Parathyroid adenoma (tissue), 2 donors: Measurements from ENCODE around the gene UQCRH.

ENCODE experiments used
- H2AFZ ChIP-seq: fragments of 300-600 bp; sonication (generic); one replicate; pipeline ENCODE4 v1.7.0; 2017; ENCODE audit warnings: antibody characterized with exemption, mild to moderate bottlenecking
- H3K27ac ChIP-seq: fragments of 300-600 bp; sonication (generic); one replicate; pipeline ENCODE4 v1.7.0; 2017
- H3K27me3 ChIP-seq: fragments of 300-600 bp; sonication (generic); one replicate; pipeline ENCODE4 v1.7.0; 2017; ENCODE audit warnings: low read length; ENCODE audit not compliant: control insufficient read depth, insufficient read depth
- H3K36me3 ChIP-seq: fragments of 300-600 bp; sonication (generic); one replicate; pipeline ENCODE4 v1.7.0; 2017; ENCODE audit warnings: low read length; ENCODE audit not compliant: control insufficient read depth, insufficient read depth
- H3K4me1 ChIP-seq: fragments of 300-600 bp; sonication (generic); one replicate; pipeline ENCODE4 v1.7.0; 2017; ENCODE audit warnings: control low read depth
- H3K4me2 ChIP-seq: fragments of 300-600 bp; sonication (generic); one replicate; pipeline ENCODE4 v1.7.0; 2017; ENCODE audit warnings: low read length
- H3K4me3 ChIP-seq: fragments of 300-600 bp; sonication (generic); one replicate; pipeline ENCODE4 v1.7.0; 2017; ENCODE audit warnings: low read depth, low read length
- H3K79me2 ChIP-seq: fragments of 300-600 bp; sonication (generic); one replicate; pipeline ENCODE4 v1.7.0; 2017; ENCODE audit warnings: control low read depth
- H3K9ac ChIP-seq: fragments of 300-600 bp; sonication (generic); one replicate; pipeline ENCODE4 v1.7.0; 2017; ENCODE audit warnings: mild to moderate bottlenecking
- H3K9me3 ChIP-seq: fragments of 300-600 bp; sonication (generic); one replicate; pipeline ENCODE4 v1.7.0; 2017; ENCODE audit warnings: low read length; ENCODE audit not compliant: control insufficient read depth
- CTCF ChIP-seq: fragments of 300-600 bp; sonication (generic); IDR thresholded peaks from one replicate; pipeline ENCODE4 v1.7.0; 2017; ENCODE audit warnings: antibody characterized with exemption, mild to moderate bottlenecking
- donor health status: primary hyperparathyroidism.

The UQCRH gene

GRCh38 chr1:46342677-46343350 is 39.3 kb downstream of the UQCRH start:
- Histone ChIP-seq H3K27ac (no peak overlapping the region), H3K9ac (no peak overlapping the region), H3K36me3 (no peaks in the 10 kb centered on the region)

DNA sequence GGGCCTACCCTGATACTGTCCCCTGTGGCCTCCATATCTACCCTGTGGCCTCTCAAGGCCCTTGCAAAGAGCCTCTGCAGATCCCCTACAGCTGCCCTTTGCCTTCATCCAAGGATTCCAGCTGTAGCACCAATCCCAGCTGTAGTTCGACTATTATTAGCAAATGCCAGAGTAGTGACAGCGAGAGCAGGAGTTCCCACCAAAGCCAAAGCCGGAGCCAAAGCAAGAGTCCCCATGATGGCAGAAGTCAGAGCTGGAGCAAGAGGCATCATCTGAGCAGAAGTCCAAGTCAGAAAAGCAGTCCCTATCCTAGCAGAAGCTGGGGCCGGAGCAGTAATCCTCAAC is 39.8 kb downstream of the UQCRH start:
- Histone ChIP-seq H3K79me2 (no peaks in the 10 kb centered on the region), H3K9ac (no peak overlapping the region), H3K27me3 (no peaks in the 10 kb centered on the region), H3K9me3 (no peaks in the 10 kb centered on the region), H3K4me2 (no peak overlapping the region), H3K27ac (no peak overlapping the region), H3K36me3 (no peaks in the 10 kb centered on the region), H3K4me3 (no peak overlapping the region), H3K4me1 (no peaks in the 10 kb centered on the region), H2AFZ (no peak overlapping the region)
- TF ChIP-seq CTCF: no peak

More at GRCh38 chr1:46342677-46343350, 39.3 kb downstream of the UQCRH start:
- TF ChIP-seq CTCF: no peak
- no peak overlapping the region for H2AFZ ChIP-seq
- H3K9me3 ChIP-seq: no peaks in the 10 kb centered on the region
- H3K4me3 ChIP-seq: no peak overlapping the region
- no peaks in the 10 kb centered on the region for H3K27me3 ChIP-seq
- H3K4me1 ChIP-seq: no peaks in the 10 kb centered on the region
- H3K4me2 ChIP-seq: no peak overlapping the region
- H3K79me2 ChIP-seq: no peaks in the 10 kb centered on the region

DNA sequence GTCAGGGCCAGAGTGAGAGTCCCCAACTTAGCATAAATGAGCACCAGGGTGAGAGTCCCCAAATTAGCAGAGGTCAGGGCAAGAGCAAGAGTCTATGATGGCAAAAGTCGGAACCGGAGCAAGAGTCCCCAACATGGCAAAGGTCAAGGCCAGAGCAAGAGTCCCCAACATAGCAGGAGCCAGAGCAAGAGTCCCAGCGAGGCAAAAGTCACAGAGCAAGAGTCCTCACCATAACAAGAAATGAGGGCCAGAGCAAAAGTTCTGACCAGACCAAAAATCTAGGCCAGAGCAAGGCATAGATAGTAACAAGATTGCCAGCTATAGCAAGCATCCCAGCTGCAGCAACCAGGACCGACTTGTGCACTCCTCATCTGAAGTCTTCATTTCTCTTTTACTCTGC is 40.2 kb downstream of the UQCRH start:
- Histone ChIP-seq H3K9me3 (no peaks in the 10 kb centered on the region), H3K4me3 (no peak overlapping the region), H3K4me2 (no peak overlapping the region), H3K36me3 (no peaks in the 10 kb centered on the region), H3K27me3 (no peaks in the 10 kb centered on the region), H3K4me1 (no peaks in the 10 kb centered on the region), H3K27ac (no peak overlapping the region), H2AFZ (no peak overlapping the region), H3K79me2 (no peaks in the 10 kb centered on the region), H3K9ac (no peak overlapping the region)
- TF ChIP-seq CTCF: no peak

- Histone ChIP-seq H3K79me2 (no peaks in the 10 kb centered on the region), H3K27me3 (no peaks in the 10 kb centered on the region), H3K9me3 (no peaks in the 10 kb centered on the region), H3K4me1 (no peaks in the 10 kb centered on the region), H3K4me3 (no peak overlapping the region), H3K27ac (no peak overlapping the region), H2AFZ (no peak overlapping the region), H3K9ac (no peak overlapping the region), H3K4me2 (no peak overlapping the region), H3K36me3 (no peaks in the 10 kb centered on the region)
- TF ChIP-seq CTCF: no peak
These were observed 41.0 kb downstream of the UQCRH start for GRCh38 chr1:46344481-46344880.

- Histone ChIP-seq H3K27ac (no peak overlapping the region), H2AFZ (no peak overlapping the region), H3K9ac (no peak overlapping the region), H3K9me3 (no peaks in the 10 kb centered on the region), H3K4me2 (no peak overlapping the region), H3K36me3 (no peaks in the 10 kb centered on the region), H3K4me3 (no peak overlapping the region), H3K79me2 (no peaks in the 10 kb centered on the region), H3K4me1 (no peaks in the 10 kb centered on the region), H3K27me3 (no peaks in the 10 kb centered on the region)
- no peak for TF ChIP-seq CTCF
These were observed 41.8 kb downstream of the UQCRH start for GRCh38 chr1:46345281-46345680.
